SK-N-MC (cell line): ENCODE data around the gene FAM50A.

Experiments used
- EZH2 ChIP-seq: fragments of 200-600 bp; sonication (generic); IDR thresholded peaks from one replicate; pipeline ENCODE4 v1.6.1; 2017; ENCODE audit warnings: antibody characterized with exemption
- POLR2AphosphoS5 ChIP-seq: IDR thresholded peaks from 2 replicates; pipeline ENCODE4 v1.6.1; 2012; ENCODE audit warnings: mild to moderate bottlenecking, low read depth, low read length, borderline replicate concordance

DNA sequence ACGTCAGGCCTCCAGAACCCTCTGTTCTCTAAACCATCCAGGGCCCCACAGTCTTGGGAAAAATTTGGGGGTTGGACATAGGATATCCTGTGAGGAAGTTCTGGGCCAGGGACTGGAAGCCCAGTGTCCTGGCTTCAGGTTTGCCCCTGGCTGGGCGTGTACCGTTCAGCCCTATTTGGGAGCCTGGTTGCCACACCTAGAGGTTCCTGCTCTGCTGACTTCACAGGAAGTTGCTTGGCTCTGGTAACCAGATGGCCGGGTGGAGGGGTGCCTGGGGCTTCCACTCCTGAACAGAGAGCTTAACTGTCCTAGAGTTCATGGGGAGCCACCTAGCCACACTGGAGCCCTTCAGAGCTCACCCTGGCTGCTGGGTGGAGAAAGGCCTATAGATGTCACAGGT lies 31.5 kb upstream of the FAM50A start:
- no peak for TF ChIP-seq POLR2AphosphoS5
- no peak for TF ChIP-seq EZH2
